ENCODE results near the gene ARHGEF10L.

ARHGEF10L gene

GRCh38 chr1:17615157-17615556, 75.7 kb downstream of the ARHGEF10L start:
- H4K20me1 ChIP-seq (ENCODE audit: control insufficient read depth, insufficient read depth, low read depth, low read length): no peaks in the 10 kb centered on the region
- H3K36me3 ChIP-seq (ENCODE audit: control insufficient read depth, low read length): no peaks in the 10 kb centered on the region
- no peaks in the 10 kb centered on the region; the same call in 1 of the 2 replicates for H3K27me3 ChIP-seq (ENCODE audit: control insufficient read depth, low read length)
- no peak overlapping the region for H3K27ac ChIP-seq (ENCODE audit: low read depth, low read length)
- H3K4me2 ChIP-seq (ENCODE audit: low read length): no peak overlapping the region
- H3K4me3 ChIP-seq (ENCODE audit: low read length): no peak overlapping the region
- H3K79me2 ChIP-seq (ENCODE audit: control insufficient read depth, low read length): no peaks in the 10 kb centered on the region
- H3F3A ChIP-seq (ENCODE audit: control insufficient read depth, insufficient read depth): no peaks in the 10 kb centered on the region
- TF ChIP-seq EZH2phosphoT487 (IDR thresholded peaks at IDR 0.05; ENCODE audit: borderline replicate concordance, low read length): no peak
- TF ChIP-seq CTCF (IDR thresholded peaks at IDR 0.05; ENCODE audit: low read depth, low read length, poor library complexity, severe bottlenecking): no peak
- H3K9me2 ChIP-seq (replicated peaks; ENCODE audit: control insufficient read depth, low read length): no peaks in the 10 kb centered on the region
- H3K4me1 ChIP-seq (ENCODE audit: control insufficient read depth, low read length): no peaks in the 10 kb centered on the region
- H3K9me3 ChIP-seq (ENCODE audit: control insufficient read depth, insufficient read depth, low read length): no peaks in the 10 kb centered on the region

- Histone ChIP-seq H3F3A (ENCODE audit: control insufficient read depth, insufficient read depth) (no peaks in the 10 kb centered on the region), H3K36me3 (ENCODE audit: control insufficient read depth, low read length) (no peaks in the 10 kb centered on the region), H3K4me1 (ENCODE audit: control insufficient read depth, low read length) (no peaks in the 10 kb centered on the region), H3K9me2 (replicated peaks; ENCODE audit: control insufficient read depth, low read length) (no peaks in the 10 kb centered on the region), H3K4me2 (ENCODE audit: low read length) (no peak overlapping the region), H3K4me3 (ENCODE audit: low read length) (no peak overlapping the region), H4K20me1 (ENCODE audit: control insufficient read depth, insufficient read depth, low read depth, low read length) (no peaks in the 10 kb centered on the region), H3K27ac (ENCODE audit: low read depth, low read length) (no peak overlapping the region), H3K79me2 (ENCODE audit: control insufficient read depth, low read length) (no peaks in the 10 kb centered on the region), H3K27me3 (ENCODE audit: control insufficient read depth, low read length) (no peaks in the 10 kb centered on the region; the same call in 1 of the 2 replicates), H3K9me3 (ENCODE audit: control insufficient read depth, insufficient read depth, low read length) (no peaks in the 10 kb centered on the region)
- TF ChIP-seq CTCF (IDR thresholded peaks at IDR 0.05; ENCODE audit: low read depth, low read length, poor library complexity, severe bottlenecking) (no peak), EZH2phosphoT487 (IDR thresholded peaks at IDR 0.05; ENCODE audit: borderline replicate concordance, low read length) (no peak)
Measured at GRCh38 chr1:17615959-17616358, 76.5 kb downstream of the ARHGEF10L start.

DNA sequence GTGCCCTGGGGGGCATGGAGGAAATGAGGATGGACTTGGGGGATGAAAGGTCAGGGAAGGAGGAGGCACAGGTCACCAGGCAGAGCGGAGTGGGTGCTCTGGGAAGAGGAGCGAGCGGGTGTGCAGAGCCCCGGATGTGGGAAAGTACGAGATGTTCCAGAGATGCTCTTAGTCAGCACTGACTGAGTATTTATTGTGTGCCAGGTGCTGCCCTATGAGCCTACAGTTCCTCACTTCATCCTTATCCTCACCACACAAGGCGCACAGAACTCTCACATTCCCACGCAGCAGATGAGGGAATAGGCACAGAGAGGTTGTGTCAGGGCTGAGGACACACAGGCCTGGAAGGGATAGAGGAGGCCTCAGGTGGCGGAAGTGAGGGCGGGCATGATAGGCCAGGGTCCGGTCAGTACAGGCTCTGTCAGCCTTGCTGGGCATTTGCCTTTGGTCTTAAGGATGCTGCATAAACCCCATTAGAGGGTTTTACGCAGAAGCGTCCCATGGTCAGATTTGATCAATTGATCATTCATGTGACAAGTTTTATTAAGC, 77.3 kb downstream of the ARHGEF10L start:
- H3K27ac ChIP-seq (ENCODE audit: low read depth, low read length): no peak overlapping the region
- H3K4me3 ChIP-seq (ENCODE audit: low read length): no peak overlapping the region
- H3K9me2 ChIP-seq (replicated peaks; ENCODE audit: control insufficient read depth, low read length): no peaks in the 10 kb centered on the region
- TF ChIP-seq EZH2phosphoT487 (IDR thresholded peaks at IDR 0.05; ENCODE audit: borderline replicate concordance, low read length) (no peak), CTCF (IDR thresholded peaks at IDR 0.05; ENCODE audit: low read depth, low read length, poor library complexity, severe bottlenecking) (no peak)
- H4K20me1 ChIP-seq (ENCODE audit: control insufficient read depth, insufficient read depth, low read depth, low read length): no peaks in the 10 kb centered on the region
- no peaks in the 10 kb centered on the region for H3K4me1 ChIP-seq (ENCODE audit: control insufficient read depth, low read length)
- H3F3A ChIP-seq (ENCODE audit: control insufficient read depth, insufficient read depth): no peaks in the 10 kb centered on the region
- H3K9me3 ChIP-seq (ENCODE audit: control insufficient read depth, insufficient read depth, low read length): no peaks in the 10 kb centered on the region
- H3K36me3 ChIP-seq (ENCODE audit: control insufficient read depth, low read length): no peaks in the 10 kb centered on the region
- H3K4me2 ChIP-seq (ENCODE audit: low read length): no peak overlapping the region
- H3K27me3 ChIP-seq (ENCODE audit: control insufficient read depth, low read length): no peaks in the 10 kb centered on the region; the same call in 1 of the 2 replicates
- H3K79me2 ChIP-seq (ENCODE audit: control insufficient read depth, low read length): no peaks in the 10 kb centered on the region

Data from DOHH2 (cell line).